Heart right ventricle (tissue), 16 donors: ENCODE results near the gene SHBG. TPM values are rescaled to one million over a fixed set of nuclear protein-coding genes. Genes with fewer than 3 reads are reported as not detected.
A peak's percentile ranks its signal among the peaks of the same experiment; 100 is the strongest.

Source experiments
- ATAC-seq, 8 donors: fragments of 200-7000 bp; cut with Tn5 transposase; one replicate each; pipeline ENCODE4 v1.9.1; 2020; ENCODE audit warnings: mild to moderate bottlenecking in 8 of 8, moderate library complexity in 8 of 8, moderate number of reproducible peaks in 1 of 8
- DNase-seq, 2 donors: peaks; one replicate each; pipeline ENCODE4 v3.0.0-alpha.2; 2020
- H3K27ac ChIP-seq, 10 donors: fragments of 200-600 bp; sonication (generic) in 2 of 10; one replicate each; pipeline versions ENCODE4 v1.5.0 to v1.8.0; 2020 to 2022; ENCODE audit warnings: mild to moderate bottlenecking in 3 of 10
- H3K27me3 ChIP-seq, 7 donors: fragments of 200-600 bp; one replicate each; pipeline ENCODE4 v1.8.0; 2021 to 2022; ENCODE audit warnings: mild to moderate bottlenecking in 2 of 7
- H3K36me3 ChIP-seq, 9 donors: fragments of 200-600 bp; sonication (generic) in 1 of 9; one replicate each; pipeline versions ENCODE4 v1.5.0 to v1.8.0; 2020 to 2022; ENCODE audit warnings: mild to moderate bottlenecking in 2 of 9
- H3K4me1 ChIP-seq, 9 donors: fragments of 200-600 bp; sonication (generic) in 1 of 9; one replicate each; pipeline versions ENCODE4 v1.5.0 to v1.8.0; 2020 to 2022; ENCODE audit warnings: mild to moderate bottlenecking in 4 of 9
- H3K4me3 ChIP-seq, 10 donors: fragments of 200-600 bp; sonication (generic) in 2 of 10; one replicate each; pipeline versions ENCODE4 v1.5.0 to v1.8.0; 2020 to 2022; ENCODE audit warnings: mild to moderate bottlenecking in 7 of 10, moderate library complexity in 2 of 10
- H3K9me3 ChIP-seq, 11 donors: fragments of 200-600 bp in 10 of 11; sonication (generic) in 2 of 11; one replicate each; pipeline versions ENCODE4 v1.5.0 to v1.8.0; 2013 to 2022; ENCODE audit warnings: mild to moderate bottlenecking in 2 of 11, control low read depth in 1 of 11, moderate library complexity in 1 of 11
- WGBS, 2 donors: extraction: QIAGEN DNeasy Blood & Tissue Kit; methylation state at CpG; one replicate each; pipeline ENCODE4 v1.1.7; 2013; ENCODE audit warnings: inconsistent platforms in 1 of 2; 5-methylcytosine and 5-hydroxymethylcytosine counted together
- intact Hi-C, 10 donors: fragments of 100-400 bp; cut with DNase I; formaldehyde crosslinking; loops; one replicate each; pipeline versions ENCODE4 v1.11.1 to v1.14.2; 2022
- long read RNA-seq, 3 donors: library from polyadenylated mRNA; unstranded; transcript quantifications; one replicate each; pipeline ENCODE4 v2.0.0, GENCODE V29; 2020 to 2021
- polyA plus RNA-seq, 2 donors: library from polyadenylated mRNA; stranded (reverse); fragments of 200-250 nt; gene quantifications; one replicate each; pipeline ENCODE4 v1.2.3, GENCODE V29; 2013
- total RNA-seq, 10 donors: library from RNA; stranded (reverse); fragmentation: NEBNext Ultra II Directional in 3 of 10; extraction: Animal tissue kit (Norgen Biotek cat#: 25700) in 3 of 10; gene quantifications; one replicate each; pipeline versions ENCODE4 v1.2.1 to v1.2.4, GENCODE V29; 2021 to 2023
- TF ChIP-seq, protein P1 (sequence below), 9 donors: fragments of 200-600 bp; sonication (generic) in 2 of 9; IDR thresholded peaks; one replicate each; pipeline versions ENCODE4 v1.5.0 to v1.8.0; 2021 to 2022; ENCODE audit warnings: antibody characterized with exemption in 9 of 9, mild to moderate bottlenecking in 5 of 9, moderate library complexity in 1 of 9
- donor health status: Arrhythmogenic right ventricular cardiomyopathy.
- donor health status: ischemic (EF 13 %, LVEDD 7.1; RV severe dilation, severe dysfunction).
- donor health status: healthy with polysubstance abuse.
- donor health status: DM: no; HTN: yes; CAD: no.
- donor health status: DM: no; HTN: no; CAD: no.
- donor health status: ischemic (EF 25% LVEDD 6.9; RV normal size, moderate dysfunction).
- donor health status: ischemic (EF 25% LVEDD 5.7; RV mildly dilated, moderate dysfunction).
- donor health status: healthy.
- donor health status: DM: yes; HTN: yes; CAD: no.
- donor health status: Ischemic cardiomyopathy.
- donor health status: ischemic (EF 35%, LVEDD 5.7; RV mildly dilated, moderate dysfunction).
- donor health status: nonischemic (EF 11% LVEDD 7.7; RV severe dilation, severe dysfunction).
- donor health status: DM: yes; HTN: yes; CAD: no.
- donor health status: PGD.
- donor health status: ischemic (EF 29% LVEDD 5.4; RV normal size, mild dysfunction).
- donor health status: nonischemic (EF 23%, LVEDD 6.1; RV moderate dilation, normal function).

The SHBG gene, protein sequence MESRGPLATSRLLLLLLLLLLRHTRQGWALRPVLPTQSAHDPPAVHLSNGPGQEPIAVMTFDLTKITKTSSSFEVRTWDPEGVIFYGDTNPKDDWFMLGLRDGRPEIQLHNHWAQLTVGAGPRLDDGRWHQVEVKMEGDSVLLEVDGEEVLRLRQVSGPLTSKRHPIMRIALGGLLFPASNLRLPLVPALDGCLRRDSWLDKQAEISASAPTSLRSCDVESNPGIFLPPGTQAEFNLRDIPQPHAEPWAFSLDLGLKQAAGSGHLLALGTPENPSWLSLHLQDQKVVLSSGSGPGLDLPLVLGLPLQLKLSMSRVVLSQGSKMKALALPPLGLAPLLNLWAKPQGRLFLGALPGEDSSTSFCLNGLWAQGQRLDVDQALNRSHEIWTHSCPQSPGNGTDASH
- total RNA-seq (under 1 TPM in 7 of 10 donors, not detected in 3; 0.25 to 0.77 (median 0.38) TPM), polyA plus RNA-seq (1 to 10 TPM in 1 of 2 donors, under 1 TPM in 1; 0.19 to 1.3 TPM)
- long read RNA-seq, donor 1, partial matches to known transcripts = 0 of 1 reads
- long read RNA-seq, donor 1, other reads (novel, unspliced or antisense) = 1 of 1 reads
- long read RNA-seq, donor 2 = 0 reads
- long read RNA-seq, donor 3 = 0 reads

DNA sequence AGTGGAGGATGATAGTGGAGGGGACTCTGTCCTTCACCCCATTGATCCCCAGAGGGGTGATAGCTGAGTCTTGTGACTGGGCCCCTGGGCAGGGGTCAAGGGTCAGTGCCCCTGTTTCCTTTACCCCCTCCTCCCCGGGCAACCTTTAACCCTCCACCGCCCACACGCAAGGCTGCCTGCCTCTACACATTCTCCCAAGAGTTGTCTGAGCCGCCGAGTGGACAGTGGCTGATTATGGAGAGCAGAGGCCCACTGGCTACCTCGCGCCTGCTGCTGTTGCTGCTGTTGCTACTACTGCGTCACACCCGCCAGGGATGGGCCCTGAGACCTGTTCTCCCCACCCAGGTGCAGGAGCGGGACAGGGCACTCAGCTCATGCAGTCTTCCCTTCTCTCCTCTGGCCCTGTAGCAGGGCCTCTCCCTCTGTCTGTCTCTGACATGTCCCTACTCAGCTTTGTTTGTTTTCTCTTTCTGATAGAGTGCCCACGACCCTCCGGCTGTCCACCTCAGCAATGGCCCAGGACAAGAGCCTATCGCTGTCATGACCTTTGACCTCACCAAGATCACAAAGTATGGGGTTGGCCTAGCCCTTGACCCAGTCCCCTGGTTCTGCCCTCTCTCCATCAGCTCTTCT is at the start of gene SHBG:
Gene SHBG, plus strand, starts transcription at position 197 of the 633 bp plus-strand sequence. Its CDS starts 38 bp downstream, at position 235.
- Histone ChIP-seq H3K9me3 (no peaks in the 10 kb centered on the region), H3K4me1 (peaks cover 7 to 33% (median 17%) of the 10 kb centered on the region in 9 donors), H3K36me3 (peaks cover 0 to 14% (median 0%) of the 10 kb centered on the region in 9 donors), H3K27ac (no peak within 1 kb of the TSS), H3K27me3 (no peaks in the 10 kb centered on the region), H3K4me3 (no peak within 1 kb of the TSS)
- 75 to 89% methylated on average over 13 of the region's 13 CpGs for WGBS, 2 donors
- ATAC-seq (no peak), DNase-seq (no peak)
- intact Hi-C loops = loop anchor here in 6 of 10 donors (5.0 to 10.0 kb wide), 2 partner anchors 57 to 65 kb away; partner anchors contain the start of genes TP53 (in 5 of the 6) and WRAP53 (in 5 of the 6)
- TF ChIP-seq, protein P1, sequence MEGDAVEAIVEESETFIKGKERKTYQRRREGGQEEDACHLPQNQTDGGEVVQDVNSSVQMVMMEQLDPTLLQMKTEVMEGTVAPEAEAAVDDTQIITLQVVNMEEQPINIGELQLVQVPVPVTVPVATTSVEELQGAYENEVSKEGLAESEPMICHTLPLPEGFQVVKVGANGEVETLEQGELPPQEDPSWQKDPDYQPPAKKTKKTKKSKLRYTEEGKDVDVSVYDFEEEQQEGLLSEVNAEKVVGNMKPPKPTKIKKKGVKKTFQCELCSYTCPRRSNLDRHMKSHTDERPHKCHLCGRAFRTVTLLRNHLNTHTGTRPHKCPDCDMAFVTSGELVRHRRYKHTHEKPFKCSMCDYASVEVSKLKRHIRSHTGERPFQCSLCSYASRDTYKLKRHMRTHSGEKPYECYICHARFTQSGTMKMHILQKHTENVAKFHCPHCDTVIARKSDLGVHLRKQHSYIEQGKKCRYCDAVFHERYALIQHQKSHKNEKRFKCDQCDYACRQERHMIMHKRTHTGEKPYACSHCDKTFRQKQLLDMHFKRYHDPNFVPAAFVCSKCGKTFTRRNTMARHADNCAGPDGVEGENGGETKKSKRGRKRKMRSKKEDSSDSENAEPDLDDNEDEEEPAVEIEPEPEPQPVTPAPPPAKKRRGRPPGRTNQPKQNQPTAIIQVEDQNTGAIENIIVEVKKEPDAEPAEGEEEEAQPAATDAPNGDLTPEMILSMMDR (IDR thresholded peaks at IDR 0.05) = no peak

DNA sequence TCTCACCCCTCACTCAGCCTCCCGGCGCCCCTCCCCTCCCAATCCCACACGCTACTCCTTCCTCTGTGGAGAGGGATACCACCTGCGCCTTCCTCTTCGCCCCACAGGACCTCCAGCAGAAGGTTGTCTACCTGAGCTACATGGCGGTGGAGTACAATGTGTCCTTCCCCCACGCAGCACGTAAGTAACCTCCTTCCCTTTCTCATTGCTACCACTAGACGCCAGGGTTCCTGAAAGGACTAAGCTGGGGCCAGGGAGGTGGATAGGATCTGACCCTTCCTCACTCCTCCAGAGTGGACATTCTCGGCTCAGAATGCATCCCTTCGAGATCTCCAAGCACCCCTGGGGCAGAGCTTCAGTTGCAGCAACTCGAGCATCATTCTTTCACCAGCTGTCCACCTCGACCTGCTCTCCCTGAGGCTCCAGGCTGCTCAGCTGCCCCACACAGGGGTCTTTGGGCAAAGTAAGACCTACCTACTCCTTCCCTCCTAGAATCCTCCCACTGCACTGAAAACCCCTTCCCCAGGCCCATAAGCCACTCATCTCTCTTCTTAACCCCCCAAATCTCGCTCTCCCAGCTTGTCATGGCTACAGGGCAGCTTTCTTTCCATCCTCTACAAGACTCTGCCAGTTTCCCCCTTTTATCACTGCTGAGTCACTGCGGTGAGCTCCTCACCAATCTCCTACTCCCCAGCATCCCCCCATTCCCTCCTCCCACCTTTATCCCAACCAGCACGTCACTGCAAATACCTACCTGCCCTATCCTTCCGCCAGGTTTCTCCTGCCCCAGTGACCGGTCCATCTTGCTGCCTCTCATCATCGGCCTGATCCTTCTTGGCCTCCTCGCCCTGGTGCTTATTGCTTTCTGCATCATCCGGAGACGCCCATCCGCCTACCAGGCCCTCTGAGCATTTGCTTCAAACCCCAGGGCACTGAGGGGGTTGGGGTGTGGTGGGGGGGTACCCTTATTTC is 49.0 kb upstream of the SHBG start:
- no peak for DNase-seq
- TF ChIP-seq, protein P1 (IDR thresholded peaks at IDR 0.05) = no peak
- no peak for ATAC-seq
- peaks cover 9 to 82% (median 42%) of the 10 kb centered on the region in 9 donors for H3K4me1 ChIP-seq
- peak overlapping the region in 7 of 10 donors; percentile 18 to 66 (median 40) for H3K4me3 ChIP-seq
- no peaks in the 10 kb centered on the region for H3K9me3 ChIP-seq
- intact Hi-C loops = loop anchor here in 3 of 10 donors (5.0 to 10.0 kb wide), 2 partner anchors 106 to 146 kb away; partner anchors contain the start of genes TP53 (in 2 of the 3), WRAP53 (in 2 of the 3), FGF11 (in 1 of the 3) and TMEM102 (in 1 of the 3)
- peak overlapping the region in 8 of 10 donors; percentile 47 to 94 (median 81) for H3K27ac ChIP-seq
- WGBS, 2 donors = 85 to 87% methylated on average over 23 of the region's 23 CpGs
- H3K27me3 ChIP-seq = no peaks in the 10 kb centered on the region
- H3K36me3 ChIP-seq = peaks cover 9 to 43% (median 31%) of the 10 kb centered on the region in 9 donors

DNA sequence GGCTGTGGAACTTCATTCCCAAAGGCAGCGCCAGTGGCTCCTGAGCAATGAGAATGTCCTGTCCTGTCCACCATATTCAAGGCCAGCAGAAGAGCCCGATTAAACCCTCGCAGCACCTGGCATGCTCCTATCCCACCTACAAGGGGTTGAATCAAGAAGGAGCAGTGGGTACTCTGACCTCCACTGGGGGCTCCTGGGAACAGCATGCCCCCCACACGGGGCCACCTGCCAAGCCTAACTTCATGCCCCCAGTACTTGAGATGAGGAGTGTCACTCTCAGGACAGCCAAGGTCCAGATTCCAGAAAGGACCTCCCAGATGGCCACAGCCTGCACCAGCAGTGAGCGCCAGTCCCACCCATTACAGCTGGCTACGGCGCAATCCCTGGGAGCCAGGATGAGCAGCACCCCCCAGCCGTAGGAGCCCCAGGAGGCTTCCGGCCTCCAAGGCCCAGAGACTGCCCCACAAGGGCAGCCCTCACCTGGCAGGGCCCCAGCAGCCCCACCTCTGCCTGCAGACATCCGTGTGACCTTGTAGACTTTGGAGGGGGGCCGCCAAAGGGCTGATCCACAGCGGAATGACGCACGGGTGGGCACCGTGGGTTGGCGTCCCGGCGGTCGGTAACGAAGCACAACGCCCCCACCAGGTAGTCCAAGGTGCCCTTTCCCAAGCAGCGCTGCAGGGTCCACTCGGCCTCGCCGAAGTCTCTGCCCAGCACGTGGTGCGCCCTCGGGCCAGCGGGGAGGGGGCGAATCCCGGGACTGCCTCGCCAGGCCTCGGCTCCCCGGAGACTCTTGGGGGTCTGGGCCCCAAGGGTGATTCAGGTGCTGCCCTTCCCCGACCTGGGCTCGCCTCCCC is 47.3 kb upstream of the SHBG start:
- Histone ChIP-seq H3K36me3 (peaks cover 0 to 40% (median 14%) of the 10 kb centered on the region in 9 donors), H3K9me3 (no peaks in the 10 kb centered on the region), H3K4me1 (peaks cover 9 to 76% (median 41%) of the 10 kb centered on the region in 9 donors), H3K27ac (peak overlapping the region; percentile 90 to 97 (median 94)), H3K4me3 (peak overlapping the region in 9 of 10 donors; percentile 50 to 75 (median 66)), H3K27me3 (no peaks in the 10 kb centered on the region)
- 87% methylated on average over 36 of the region's 36 CpGs for WGBS, 2 donors
- ATAC-seq (peak in 2 of 8 donors; percentile 1 to 9), DNase-seq (peak in 1 of 2 donors; percentile 37)
- intact Hi-C loops = loop anchor here in 3 of 10 donors (5.0 to 10.0 kb wide), 2 partner anchors 105 to 148 kb away; partner anchors contain the start of genes TP53 (in 2 of the 3), WRAP53 (in 2 of the 3), FGF11 (in 1 of the 3) and TMEM102 (in 1 of the 3)
- TF ChIP-seq, protein P1 (IDR thresholded peaks at IDR 0.05) = no peak
